ENCODE data around the gene SCN3A. TPM values are rescaled to one million over a fixed set of nuclear protein-coding genes. Genes with fewer than 3 reads are reported as not detected.

Gene SCN3A
- total RNA-seq, 1 experiment from 2014 or later = 0.09 TPM

DNA sequence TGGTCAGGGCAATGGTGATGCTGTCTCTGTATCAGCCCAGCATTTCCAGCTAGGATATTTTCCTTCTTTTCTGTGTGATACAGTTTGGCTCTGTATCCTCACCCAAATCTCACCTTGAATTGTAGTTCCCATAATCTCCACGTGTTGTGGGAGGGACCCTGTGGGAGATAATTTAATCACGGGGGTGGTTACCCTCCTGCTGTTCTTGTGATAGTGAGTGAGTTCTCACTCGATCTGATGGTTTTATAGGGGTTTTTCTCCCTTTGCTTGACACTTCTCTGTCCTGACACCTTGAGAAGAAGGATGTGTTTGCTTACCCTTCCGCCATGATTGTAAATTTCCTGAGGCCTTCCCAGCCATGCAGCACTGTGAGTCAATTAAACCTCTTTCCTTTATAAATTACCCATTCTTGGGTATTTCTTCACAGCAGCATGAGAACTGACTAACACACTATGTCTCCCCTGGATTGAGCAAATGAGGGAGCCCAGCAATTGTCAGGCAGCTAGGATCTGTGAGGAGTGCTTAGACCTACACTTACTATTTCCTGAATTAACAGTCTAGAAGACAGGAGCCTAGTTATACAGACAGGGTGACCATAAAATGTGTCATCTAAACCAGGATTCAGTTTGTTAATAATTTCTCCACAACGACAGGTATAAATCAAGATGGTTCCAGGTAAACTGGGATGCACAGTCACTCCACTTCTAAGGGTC is 41.4 kb upstream of the SCN3A start:
- CTCF ChIA-PET = no interaction called here
- TF ChIP-seq, protein P1, sequence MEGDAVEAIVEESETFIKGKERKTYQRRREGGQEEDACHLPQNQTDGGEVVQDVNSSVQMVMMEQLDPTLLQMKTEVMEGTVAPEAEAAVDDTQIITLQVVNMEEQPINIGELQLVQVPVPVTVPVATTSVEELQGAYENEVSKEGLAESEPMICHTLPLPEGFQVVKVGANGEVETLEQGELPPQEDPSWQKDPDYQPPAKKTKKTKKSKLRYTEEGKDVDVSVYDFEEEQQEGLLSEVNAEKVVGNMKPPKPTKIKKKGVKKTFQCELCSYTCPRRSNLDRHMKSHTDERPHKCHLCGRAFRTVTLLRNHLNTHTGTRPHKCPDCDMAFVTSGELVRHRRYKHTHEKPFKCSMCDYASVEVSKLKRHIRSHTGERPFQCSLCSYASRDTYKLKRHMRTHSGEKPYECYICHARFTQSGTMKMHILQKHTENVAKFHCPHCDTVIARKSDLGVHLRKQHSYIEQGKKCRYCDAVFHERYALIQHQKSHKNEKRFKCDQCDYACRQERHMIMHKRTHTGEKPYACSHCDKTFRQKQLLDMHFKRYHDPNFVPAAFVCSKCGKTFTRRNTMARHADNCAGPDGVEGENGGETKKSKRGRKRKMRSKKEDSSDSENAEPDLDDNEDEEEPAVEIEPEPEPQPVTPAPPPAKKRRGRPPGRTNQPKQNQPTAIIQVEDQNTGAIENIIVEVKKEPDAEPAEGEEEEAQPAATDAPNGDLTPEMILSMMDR (IDR thresholded peaks at IDR 0.05; ENCODE audit: unreplicated experiment) = no peak
- H3K36me3 Mint-ChIP-seq (ENCODE audit: insufficient read depth, unreplicated experiment) = no peaks in the 10 kb centered on the region
- no peak overlapping the region for H3K4me3 Mint-ChIP-seq (ENCODE audit: low read depth, unreplicated experiment)
- intact Hi-C loops (cut with micrococcal nuclease; ENCODE audit: unreplicated experiment) = loop anchor here (10.0 kb wide), 1 partner anchor 320 kb away; no protein-coding TSS in a partner anchor
- H3K27me3 Mint-ChIP-seq (ENCODE audit: unreplicated experiment) = no peaks in the 10 kb centered on the region
- H3K4me1 Mint-ChIP-seq (ENCODE audit: low read depth, unreplicated experiment) = no peaks in the 10 kb centered on the region
- no peak for DNase-seq
- BruUV-seq (replicated peaks) = no TSS peak
- H3K9me3 Mint-ChIP-seq (ENCODE audit: low read depth, unreplicated experiment) = no peaks in the 10 kb centered on the region
- H3K27ac Mint-ChIP-seq (ENCODE audit: unreplicated experiment) = no peak overlapping the region

DNA sequence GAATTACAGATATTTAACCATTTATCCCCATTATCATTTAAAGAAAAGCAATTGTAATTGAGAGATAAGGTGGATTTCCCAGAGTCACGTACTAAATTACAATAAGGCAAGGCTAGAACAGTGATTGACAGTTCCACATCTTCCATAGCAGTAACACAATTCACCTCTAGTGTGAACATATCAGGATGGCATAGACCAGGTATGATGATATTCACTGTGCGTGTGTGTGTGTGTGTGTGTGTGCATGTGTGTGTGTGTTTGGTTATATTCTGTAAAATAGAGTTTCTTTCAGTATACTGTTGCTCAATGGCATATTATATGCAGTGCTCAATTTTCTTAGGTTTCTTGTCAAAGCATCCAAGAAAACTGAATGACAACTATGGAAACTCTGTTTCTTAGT is 37.1 kb upstream of the SCN3A start:
- H3K27me3 Mint-ChIP-seq (ENCODE audit: unreplicated experiment) = no peaks in the 10 kb centered on the region
- H3K36me3 Mint-ChIP-seq (ENCODE audit: insufficient read depth, unreplicated experiment) = no peaks in the 10 kb centered on the region
- intact Hi-C loops (cut with micrococcal nuclease; ENCODE audit: unreplicated experiment) = loop anchor here (10.0 kb wide), 1 partner anchor 324 kb away; no protein-coding TSS in a partner anchor
- no peaks in the 10 kb centered on the region for H3K9me3 Mint-ChIP-seq (ENCODE audit: low read depth, unreplicated experiment)
- CTCF ChIA-PET = interaction anchor here (0.6 kb wide), 1 partner anchor 65 kb away, joined by 3 read pairs; no protein-coding TSS in a partner anchor
- DNase-seq = no peak
- TF ChIP-seq, protein P1 (IDR thresholded peaks at IDR 0.05; ENCODE audit: unreplicated experiment) = no peak
- no peak overlapping the region for H3K4me3 Mint-ChIP-seq (ENCODE audit: low read depth, unreplicated experiment)
- no peaks in the 10 kb centered on the region for H3K4me1 Mint-ChIP-seq (ENCODE audit: low read depth, unreplicated experiment)
- no peak overlapping the region for H3K27ac Mint-ChIP-seq (ENCODE audit: unreplicated experiment)
- no TSS peak for BruUV-seq (replicated peaks)

DNA sequence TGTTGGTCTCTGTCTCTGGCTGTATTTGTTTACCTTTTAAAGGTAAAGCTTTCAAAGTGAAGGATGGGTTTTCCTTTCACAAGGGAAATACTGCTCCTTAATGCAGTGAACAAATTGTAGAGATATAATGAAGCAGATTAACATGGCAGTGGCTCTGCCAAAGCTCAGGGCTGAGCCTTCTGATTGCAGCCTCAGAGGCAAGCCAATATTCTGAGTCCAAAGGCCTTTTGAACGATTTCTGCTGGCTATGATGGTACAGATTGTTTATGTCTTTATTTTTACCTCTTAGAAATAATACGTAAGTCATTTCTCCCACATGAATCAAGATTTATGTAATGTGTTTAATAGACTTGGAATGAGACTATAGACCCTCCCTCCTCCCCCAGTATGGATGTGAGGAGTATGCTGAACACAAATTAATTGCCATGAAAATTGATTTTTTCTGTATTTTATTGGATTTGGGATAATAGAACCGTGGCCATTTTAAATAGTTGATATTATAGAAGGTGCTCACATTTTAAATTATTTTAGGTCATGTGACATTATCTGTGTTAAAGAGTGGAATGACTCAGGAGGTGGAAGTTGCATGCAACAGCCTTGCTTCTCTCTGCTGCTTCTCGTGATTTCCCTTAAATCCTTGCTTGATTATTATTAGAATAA is 36.1 kb upstream of the SCN3A start:
- no peaks in the 10 kb centered on the region for H3K27me3 Mint-ChIP-seq (ENCODE audit: unreplicated experiment)
- TF ChIP-seq, protein P1 (IDR thresholded peaks at IDR 0.05; ENCODE audit: unreplicated experiment) = no peak
- BruUV-seq (replicated peaks) = no TSS peak
- no peaks in the 10 kb centered on the region for H3K36me3 Mint-ChIP-seq (ENCODE audit: insufficient read depth, unreplicated experiment)
- DNase-seq = no peak
- intact Hi-C loops (cut with micrococcal nuclease; ENCODE audit: unreplicated experiment) = loop anchor here (1.0 to 10.0 kb wide), 5 partner anchors 53 to 637 kb away; no protein-coding TSS in a partner anchor
- H3K9me3 Mint-ChIP-seq (ENCODE audit: low read depth, unreplicated experiment) = no peaks in the 10 kb centered on the region
- H3K4me3 Mint-ChIP-seq (ENCODE audit: low read depth, unreplicated experiment) = no peak overlapping the region
- H3K4me1 Mint-ChIP-seq (ENCODE audit: low read depth, unreplicated experiment) = no peaks in the 10 kb centered on the region
- H3K27ac Mint-ChIP-seq (ENCODE audit: unreplicated experiment) = no peak overlapping the region
- CTCF ChIA-PET = interaction anchor here (0.7 to 1.6 kb wide), 5 partner anchors 8 to 634 kb away, joined by 3 to 7 read pairs (median 3); partner anchors contain the start of gene SCN3A

DNA sequence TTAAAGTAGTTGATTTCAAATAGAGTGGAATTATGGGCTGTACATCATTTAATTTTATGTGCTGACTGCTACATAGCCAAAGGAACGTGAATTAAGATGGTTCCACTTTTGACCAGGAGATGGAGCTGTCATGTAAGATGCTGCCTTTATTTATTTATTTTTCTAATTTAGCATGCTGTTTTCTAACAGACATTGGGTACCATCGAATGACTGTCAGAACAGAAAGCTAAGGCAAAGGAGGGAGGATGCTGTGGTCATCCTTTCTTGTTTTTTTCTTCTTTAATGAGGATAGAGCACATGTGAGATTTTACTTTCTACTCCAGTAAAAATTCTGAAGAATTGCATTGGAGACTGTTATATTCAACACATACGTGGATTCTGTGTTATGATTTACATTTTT is 35.4 kb upstream of the SCN3A start, which contains the start of gene SCN2A:
Gene SCN2A, plus strand, starts transcription at position 185 of the 400 bp plus-strand sequence. CDS start 56,410 bp downstream, outside the sequence.
- H3K36me3 Mint-ChIP-seq (ENCODE audit: insufficient read depth, unreplicated experiment) = no peaks in the 10 kb centered on the region
- H3K4me1 Mint-ChIP-seq (ENCODE audit: low read depth, unreplicated experiment) = no peaks in the 10 kb centered on the region
- no peaks in the 10 kb centered on the region for H3K9me3 Mint-ChIP-seq (ENCODE audit: low read depth, unreplicated experiment)
- H3K27ac Mint-ChIP-seq (ENCODE audit: unreplicated experiment) = no peak within 1 kb of the TSS
- BruUV-seq (replicated peaks) = no TSS peak
- CTCF ChIA-PET = interaction anchor here (0.6 to 1.6 kb wide), 7 partner anchors 8 to 635 kb away, joined by 3 to 7 read pairs (median 4); partner anchors contain the start of gene SCN3A
- peak; percentile 35 for DNase-seq
- H3K27me3 Mint-ChIP-seq (ENCODE audit: unreplicated experiment) = no peaks in the 10 kb centered on the region
- intact Hi-C loops (cut with micrococcal nuclease; ENCODE audit: unreplicated experiment) = loop anchor here (1.0 to 10.0 kb wide), 4 partner anchors 54 to 638 kb away; no protein-coding TSS in a partner anchor
- TF ChIP-seq, protein P1 (IDR thresholded peaks at IDR 0.05; ENCODE audit: unreplicated experiment) = peak; percentile 73
- no peak within 1 kb of the TSS for H3K4me3 Mint-ChIP-seq (ENCODE audit: low read depth, unreplicated experiment)
